H9 (cell line): ENCODE measurements around the gene PSMB9. TPM values are rescaled to one million over a fixed set of nuclear protein-coding genes. Genes with fewer than 3 reads are reported as not detected.

Source experiments
- DNase-seq: peaks from one replicate; pipeline ENCODE4 v3.0.0-alpha.2; 2017
- H2AFZ ChIP-seq: one replicate; pipeline ENCODE4 v1.6.1; 2013; ENCODE audit warnings: mild to moderate bottlenecking, low read length, control low read depth, moderate library complexity
- H2AK5ac ChIP-seq: 2 replicates; pipeline ENCODE4 v1.6.1; 2013; ENCODE audit warnings: low read length, control low read depth, mixed read lengths; ENCODE audit not compliant: insufficient read length
- H2BK120ac ChIP-seq: one replicate; pipeline ENCODE4 v1.6.1; 2013; ENCODE audit warnings: low read depth, mild to moderate bottlenecking, low read length, control low read depth, inconsistent platforms; ENCODE audit not compliant: poor library complexity, severe bottlenecking
- H2BK12ac ChIP-seq: 2 replicates; pipeline ENCODE4 v1.6.1; 2013; ENCODE audit warnings: low read length, control low read depth, mixed read lengths, low read depth; ENCODE audit not compliant: insufficient read length
- H2BK15ac ChIP-seq: 2 replicates; pipeline ENCODE4 v1.6.1; 2013; ENCODE audit warnings: low read depth, low read length, control low read depth
- H2BK20ac ChIP-seq: one replicate; pipeline ENCODE4 v1.6.1; 2013; ENCODE audit warnings: low read depth, mild to moderate bottlenecking, low read length, control low read depth, inconsistent platforms; ENCODE audit not compliant: poor library complexity, severe bottlenecking
- H2BK5ac ChIP-seq: 2 replicates; pipeline ENCODE4 v1.6.1; 2013; ENCODE audit warnings: low read length, control low read depth, mixed read lengths; ENCODE audit not compliant: insufficient read length
- H3K14ac ChIP-seq: 2 replicates; pipeline ENCODE4 v1.6.1; 2013; ENCODE audit warnings: low read length, control low read depth; ENCODE audit not compliant: insufficient read depth
- H3K18ac ChIP-seq: 2 replicates; pipeline ENCODE4 v1.6.1; 2013; ENCODE audit warnings: low read depth, mild to moderate bottlenecking, mixed read lengths, low read length, control low read depth; ENCODE audit not compliant: insufficient read length
- H3K23ac ChIP-seq: 2 replicates; pipeline ENCODE4 v1.6.1; 2013; ENCODE audit warnings: low read length, control low read depth, mixed read lengths, low read depth; ENCODE audit not compliant: insufficient read length
- H3K23me2 ChIP-seq: 2 replicates; pipeline ENCODE4 v1.6.1; 2013; ENCODE audit warnings: low read depth, mild to moderate bottlenecking, mixed read lengths, low read length, control low read depth; ENCODE audit not compliant: insufficient read length, poor library complexity, severe bottlenecking
- H3K27ac ChIP-seq: 2 replicates; pipeline ENCODE4 v1.5.1; 2013; ENCODE audit warnings: low read length, control low read depth, mixed read lengths, low read depth; ENCODE audit not compliant: insufficient read length
- H3K27me3 ChIP-seq: 2 replicates; pipeline ENCODE4 v1.6.1; 2013; ENCODE audit warnings: low read length, control low read depth, inconsistent platforms; ENCODE audit not compliant: insufficient read depth
- H3K4ac ChIP-seq: 2 replicates; pipeline ENCODE4 v1.6.1; 2013; ENCODE audit warnings: low read depth, mild to moderate bottlenecking, control low read depth, inconsistent platforms, low read length, moderate library complexity
- H3K4me1 ChIP-seq: 2 replicates; pipeline ENCODE4 v1.6.1; 2013; ENCODE audit warnings: low read length, control low read depth, inconsistent platforms; ENCODE audit not compliant: insufficient read depth
- H3K4me2 ChIP-seq: 2 replicates; pipeline ENCODE4 v1.6.1; 2013; ENCODE audit warnings: low read length, control low read depth, mixed read lengths; ENCODE audit not compliant: insufficient read length, insufficient read depth
- H3K56ac ChIP-seq: 2 replicates; pipeline ENCODE4 v1.6.1; 2013; ENCODE audit warnings: low read depth, mild to moderate bottlenecking, mixed read lengths, low read length, control low read depth; ENCODE audit not compliant: insufficient read length
- H3K79me1 ChIP-seq: 2 replicates; pipeline ENCODE4 v1.6.1; 2013; ENCODE audit warnings: low read depth, mild to moderate bottlenecking, moderate library complexity, low read length, control low read depth, inconsistent platforms; ENCODE audit not compliant: insufficient read depth, poor library complexity, severe bottlenecking
- H3K79me2 ChIP-seq: 2 replicates; pipeline ENCODE4 v1.6.1; 2013; ENCODE audit warnings: low read length, control low read depth, inconsistent platforms; ENCODE audit not compliant: insufficient read depth
- H3K9ac ChIP-seq: 2 replicates; pipeline ENCODE4 v1.6.1; 2013; ENCODE audit warnings: low read length, control low read depth, mixed read lengths; ENCODE audit not compliant: insufficient read length; ENCODE audit errors: extremely low read depth
- H3K9me3 ChIP-seq: one replicate; pipeline ENCODE4 v1.6.1; 2013; ENCODE audit warnings: low read depth, low read length, inconsistent platforms; ENCODE audit not compliant: control insufficient read depth
- H3T11ph ChIP-seq: one replicate; pipeline ENCODE4 v1.6.1; 2013; ENCODE audit warnings: mild to moderate bottlenecking, low read length, control low read depth, inconsistent platforms
- H4K20me1 ChIP-seq: one replicate; pipeline ENCODE4 v1.6.1; 2013; ENCODE audit not compliant: control insufficient read depth, insufficient read length, insufficient read depth
- H4K5ac ChIP-seq: 2 replicates; pipeline ENCODE4 v1.6.1; 2013; ENCODE audit warnings: low read depth, mild to moderate bottlenecking, mixed read lengths, low read length, control low read depth; ENCODE audit not compliant: insufficient read length
- H4K8ac ChIP-seq: replicated peaks from 2 replicates; pipeline ENCODE4 v1.6.1; 2013; ENCODE audit warnings: low read length, control low read depth, mixed read lengths, low read depth; ENCODE audit not compliant: insufficient read length
- H4K91ac ChIP-seq: 2 replicates; pipeline ENCODE4 v1.6.1; 2013; ENCODE audit warnings: low read depth, mild to moderate bottlenecking, moderate library complexity, mixed read lengths, low read length, control low read depth; ENCODE audit not compliant: insufficient read length
- H3K27ac Mint-ChIP-seq, 3 experiments: 2 replicates in 2 of 3; 3 replicates in 1 of 3; pipeline ENCODE4 v1.8.0; 2020 to 2021; ENCODE audit warnings: mixed read lengths in 3 of 3, mild to moderate bottlenecking in 1 of 3, moderate library complexity in 1 of 3
- H3K27me3 Mint-ChIP-seq: 2 replicates; pipeline ENCODE4 v1.8.0; 2021; ENCODE audit warnings: low read depth, mild to moderate bottlenecking, moderate library complexity, mixed read lengths
- H3K36me3 Mint-ChIP-seq, 3 experiments: 2 replicates in 2 of 3; 3 replicates in 1 of 3; pipeline ENCODE4 v1.8.0; 2020 to 2021; ENCODE audit warnings: low read depth in 3 of 3, mixed read lengths in 3 of 3; ENCODE audit not compliant: insufficient read depth in 1 of 3
- H3K4me1 Mint-ChIP-seq, 2 experiments: 2 replicates each; pipeline ENCODE4 v1.8.0; 2020; ENCODE audit warnings: mixed read lengths in 2 of 2
- H3K4me3 Mint-ChIP-seq, 2 experiments: 2 replicates in 1 of 2; 3 replicates in 1 of 2; pipeline ENCODE4 v1.8.0; 2020 to 2021; ENCODE audit warnings: mild to moderate bottlenecking in 2 of 2, mixed read lengths in 2 of 2, moderate library complexity in 1 of 2
- H3K9me3 Mint-ChIP-seq, 2 experiments: 2 replicates in 1 of 2; 3 replicates in 1 of 2; pipeline ENCODE4 v1.8.0; 2020; ENCODE audit warnings: mild to moderate bottlenecking in 2 of 2, mixed read lengths in 2 of 2, moderate library complexity in 1 of 2
- WGBS: extraction: QIAGEN DNeasy Blood & Tissue Kit; methylation state at CpG from one replicate; pipeline ENCODE4 v1.1.7; 2013; ENCODE audit warnings: missing lambda C conversion rate, low lambda C conversion rate, mixed read lengths; ENCODE audit not compliant: insufficient read length; ENCODE audit errors: extremely low coverage; 5-methylcytosine and 5-hydroxymethylcytosine counted together
- total RNA-seq: library from RNA; stranded (reverse); gene quantifications from 2 replicates; pipeline ENCODE4 v1.2.1, GENCODE V29; 2021
- TF ChIP-seq, protein P1 (sequence below): fragments of 200-600 bp; sonication (generic); conservative IDR thresholded peaks from 3 replicates; pipeline ENCODE4 v1.8.0; 2021; ENCODE audit warnings: antibody characterized with exemption, mild to moderate bottlenecking

PSMB9 gene
- total RNA-seq, 1 experiment from 2014 or later: 3.5 TPM

DNA sequence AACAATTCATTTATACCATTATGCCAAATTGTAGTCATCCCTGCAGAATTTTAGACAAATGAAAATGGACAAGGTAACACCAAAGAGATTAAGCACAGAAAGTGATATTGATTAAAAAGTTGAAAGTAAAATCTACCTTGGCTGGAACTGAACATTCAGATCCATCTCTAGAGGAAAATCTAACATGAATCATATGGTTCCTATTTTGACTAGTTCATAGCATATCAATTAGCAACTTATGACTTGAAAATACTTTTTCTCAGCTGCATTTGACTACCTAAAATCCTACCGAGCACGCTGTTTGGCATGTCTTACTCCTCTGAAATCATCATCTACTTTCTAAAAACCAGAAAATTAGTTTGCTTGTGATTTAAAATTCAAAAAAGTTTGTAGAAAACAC, 22.6 kb downstream of the PSMB9 start:
- no peak overlapping the region for H4K91ac ChIP-seq
- no peak overlapping the region for H2BK20ac ChIP-seq
- H3K27ac ChIP-seq: no peak overlapping the region
- H3K79me1 ChIP-seq: no peaks in the 10 kb centered on the region
- H3K79me2 ChIP-seq: no peaks in the 10 kb centered on the region
- DNase-seq: no peak
- H3K27me3 ChIP-seq: no peaks in the 10 kb centered on the region
- H3K56ac ChIP-seq: no peak overlapping the region
- H3K9me3 ChIP-seq: no peaks in the 10 kb centered on the region
- H3K4me1 ChIP-seq: no peaks in the 10 kb centered on the region
- no peak overlapping the region for H3T11ph ChIP-seq
- H3K4me1 Mint-ChIP-seq: no peaks in the 10 kb centered on the region
- no peak overlapping the region for H4K5ac ChIP-seq
- H3K36me3 Mint-ChIP-seq: no peaks in the 10 kb centered on the region
- H3K4ac ChIP-seq: no peak overlapping the region
- no peak overlapping the region for H3K23ac ChIP-seq
- no CpG with 5 or more reads among the region's 2 CpGs for WGBS
- TF ChIP-seq, protein P1, sequence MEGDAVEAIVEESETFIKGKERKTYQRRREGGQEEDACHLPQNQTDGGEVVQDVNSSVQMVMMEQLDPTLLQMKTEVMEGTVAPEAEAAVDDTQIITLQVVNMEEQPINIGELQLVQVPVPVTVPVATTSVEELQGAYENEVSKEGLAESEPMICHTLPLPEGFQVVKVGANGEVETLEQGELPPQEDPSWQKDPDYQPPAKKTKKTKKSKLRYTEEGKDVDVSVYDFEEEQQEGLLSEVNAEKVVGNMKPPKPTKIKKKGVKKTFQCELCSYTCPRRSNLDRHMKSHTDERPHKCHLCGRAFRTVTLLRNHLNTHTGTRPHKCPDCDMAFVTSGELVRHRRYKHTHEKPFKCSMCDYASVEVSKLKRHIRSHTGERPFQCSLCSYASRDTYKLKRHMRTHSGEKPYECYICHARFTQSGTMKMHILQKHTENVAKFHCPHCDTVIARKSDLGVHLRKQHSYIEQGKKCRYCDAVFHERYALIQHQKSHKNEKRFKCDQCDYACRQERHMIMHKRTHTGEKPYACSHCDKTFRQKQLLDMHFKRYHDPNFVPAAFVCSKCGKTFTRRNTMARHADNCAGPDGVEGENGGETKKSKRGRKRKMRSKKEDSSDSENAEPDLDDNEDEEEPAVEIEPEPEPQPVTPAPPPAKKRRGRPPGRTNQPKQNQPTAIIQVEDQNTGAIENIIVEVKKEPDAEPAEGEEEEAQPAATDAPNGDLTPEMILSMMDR: no peak
- H3K23me2 ChIP-seq: no peaks in the 10 kb centered on the region
- no peak overlapping the region for H2AFZ ChIP-seq
- H2BK120ac ChIP-seq: no peak overlapping the region
- no peak overlapping the region for H2AK5ac ChIP-seq
- H4K8ac ChIP-seq: no peak overlapping the region
- no peak overlapping the region for H3K27ac Mint-ChIP-seq
- no peaks in the 10 kb centered on the region for H4K20me1 ChIP-seq
- H3K18ac ChIP-seq: no peak overlapping the region
- H3K14ac ChIP-seq: no peak overlapping the region
- no peak overlapping the region for H2BK5ac ChIP-seq
- H3K27me3 Mint-ChIP-seq: peaks cover 10% of the 10 kb centered on the region
- no peak overlapping the region for H3K9ac ChIP-seq
- no peak overlapping the region for H3K4me3 Mint-ChIP-seq
- no peak overlapping the region for H3K4me2 ChIP-seq
- H3K9me3 Mint-ChIP-seq: no peaks in the 10 kb centered on the region; a peak in 1 of 5 replicates
- no peak overlapping the region for H2BK12ac ChIP-seq
- H2BK15ac ChIP-seq: no peak overlapping the region
